PFSK-1 (cell line): ENCODE measurements around the gene ENPP1.

Source experiments
- FOXP2 ChIP-seq: optimal IDR thresholded peaks from 2 replicates; pipeline ENCODE3; 2011; ENCODE audit warnings: borderline replicate concordance, control low read depth, inconsistent platforms; ENCODE audit not compliant: insufficient read depth; ENCODE audit errors: extremely low read length, extremely low read depth
- POLR2AphosphoS5 ChIP-seq: IDR thresholded peaks from 2 replicates; pipeline ENCODE4 v1.6.1; 2012; ENCODE audit warnings: low read depth, mild to moderate bottlenecking, control low read depth, low read length, moderate library complexity
- SIN3A ChIP-seq: IDR thresholded peaks from 2 replicates; pipeline ENCODE4 v1.6.1; 2012; ENCODE audit warnings: mild to moderate bottlenecking, low read length, moderate library complexity, borderline replicate concordance; ENCODE audit not compliant: insufficient read depth
- TAF1 ChIP-seq: IDR thresholded peaks from 2 replicates; pipeline ENCODE4 v1.6.1; 2012; ENCODE audit warnings: low read length, control low read depth, borderline replicate concordance; ENCODE audit not compliant: insufficient read depth
- TF ChIP-seq, protein P1 (sequence below), 2 experiments: IDR thresholded peaks; 2 replicates each; pipeline versions ENCODE4 v1.6.1 to v1.8.0; 2011 to 2012; ENCODE audit warnings: low read depth in 2 of 2, low read length in 2 of 2, control low read depth in 1 of 2, inconsistent platforms in 1 of 2, mild to moderate bottlenecking in 1 of 2, moderate library complexity in 1 of 2; ENCODE audit not compliant: insufficient read depth in 1 of 2

DNA sequence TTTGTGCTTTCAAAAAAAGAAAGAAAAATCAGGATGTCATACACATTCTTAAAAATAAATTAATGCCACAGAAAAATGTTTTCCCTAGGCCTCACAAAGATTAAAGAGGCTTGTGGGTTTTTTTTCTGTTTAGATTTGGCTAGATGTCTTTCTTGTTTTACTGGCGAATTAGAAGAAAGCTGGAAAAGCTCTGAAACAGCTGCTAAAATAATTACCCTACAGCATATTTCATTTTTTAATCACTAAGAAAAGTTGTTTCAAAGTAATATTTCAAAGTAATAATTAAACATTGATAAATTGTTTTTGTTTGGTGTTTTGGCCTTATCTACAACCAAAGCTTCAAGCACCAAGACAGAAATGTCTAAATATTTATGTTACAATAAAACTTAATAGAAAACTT lies 3.7 kb upstream of the ENPP1 start:
- TF ChIP-seq TAF1 (no peak), POLR2AphosphoS5 (no peak), SIN3A (no peak), FOXP2 (no peak)
- TF ChIP-seq, protein P1, sequence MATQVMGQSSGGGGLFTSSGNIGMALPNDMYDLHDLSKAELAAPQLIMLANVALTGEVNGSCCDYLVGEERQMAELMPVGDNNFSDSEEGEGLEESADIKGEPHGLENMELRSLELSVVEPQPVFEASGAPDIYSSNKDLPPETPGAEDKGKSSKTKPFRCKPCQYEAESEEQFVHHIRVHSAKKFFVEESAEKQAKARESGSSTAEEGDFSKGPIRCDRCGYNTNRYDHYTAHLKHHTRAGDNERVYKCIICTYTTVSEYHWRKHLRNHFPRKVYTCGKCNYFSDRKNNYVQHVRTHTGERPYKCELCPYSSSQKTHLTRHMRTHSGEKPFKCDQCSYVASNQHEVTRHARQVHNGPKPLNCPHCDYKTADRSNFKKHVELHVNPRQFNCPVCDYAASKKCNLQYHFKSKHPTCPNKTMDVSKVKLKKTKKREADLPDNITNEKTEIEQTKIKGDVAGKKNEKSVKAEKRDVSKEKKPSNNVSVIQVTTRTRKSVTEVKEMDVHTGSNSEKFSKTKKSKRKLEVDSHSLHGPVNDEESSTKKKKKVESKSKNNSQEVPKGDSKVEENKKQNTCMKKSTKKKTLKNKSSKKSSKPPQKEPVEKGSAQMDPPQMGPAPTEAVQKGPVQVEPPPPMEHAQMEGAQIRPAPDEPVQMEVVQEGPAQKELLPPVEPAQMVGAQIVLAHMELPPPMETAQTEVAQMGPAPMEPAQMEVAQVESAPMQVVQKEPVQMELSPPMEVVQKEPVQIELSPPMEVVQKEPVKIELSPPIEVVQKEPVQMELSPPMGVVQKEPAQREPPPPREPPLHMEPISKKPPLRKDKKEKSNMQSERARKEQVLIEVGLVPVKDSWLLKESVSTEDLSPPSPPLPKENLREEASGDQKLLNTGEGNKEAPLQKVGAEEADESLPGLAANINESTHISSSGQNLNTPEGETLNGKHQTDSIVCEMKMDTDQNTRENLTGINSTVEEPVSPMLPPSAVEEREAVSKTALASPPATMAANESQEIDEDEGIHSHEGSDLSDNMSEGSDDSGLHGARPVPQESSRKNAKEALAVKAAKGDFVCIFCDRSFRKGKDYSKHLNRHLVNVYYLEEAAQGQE (IDR thresholded peaks at IDR 0.05; ENCODE audit: insufficient read depth in 1 of 2, low read depth in 2 of 2, low read length in 2 of 2): no peak
